A673 (cell line): ENCODE data around the gene CNNM2. TPM values are rescaled to one million over a fixed set of nuclear protein-coding genes. Genes with fewer than 3 reads are reported as not detected.

Experiments
- Bru-seq: library from RNA; stranded (reverse); fragments of 400-500 nt; gene quantifications from one replicate; lab custom pipeline; 2021; lab: Mats Ljungman, UMichigan
- BruChase-seq, 2 experiments: library from RNA; stranded (reverse); fragments of 400-500 nt; gene quantifications; one replicate each; lab custom pipeline; 2021; lab: Mats Ljungman, UMichigan
- BruUV-seq: library from RNA; stranded (reverse); fragments of 400-500 nt; replicated peaks from 2 replicates; lab custom pipeline; 2021; lab: Mats Ljungman, UMichigan
- CTCF ChIA-PET: fragments of 300-600 bp; sonication (Branson Sonifier 250); formaldehyde crosslinking; loops from one replicate; lab custom pipeline; 2022; ENCODE audit warnings: antibody characterized with exemption; lab: Charles Lee
- POLR2A ChIA-PET: fragments of 300-600 bp; sonication (Branson Sonifier 250); formaldehyde crosslinking; loops from one replicate; lab custom pipeline; 2022; ENCODE audit warnings: antibody characterized with exemption; ENCODE audit not compliant: low non-redundant PET; lab: Charles Lee
- DNase-seq: peaks from one replicate; pipeline ENCODE4 v3.0.0-alpha.2; 2015; ENCODE audit warnings: low spot score
- H3K27ac ChIP-seq: fragments of 200-600 bp; sonication (generic); 2 replicates; pipeline ENCODE4 v1.5.1; 2016; ENCODE audit warnings: mixed run types, low read depth, mild to moderate bottlenecking, mixed read lengths, antibody characterized with exemption, low read length; ENCODE audit not compliant: poor library complexity, severe bottlenecking
- H3K27me3 ChIP-seq: fragments of 200-600 bp; sonication (generic); replicated peaks from 2 replicates; pipeline ENCODE4 v1.6.1; 2017; ENCODE audit warnings: mixed run types, low read depth, mild to moderate bottlenecking, mixed read lengths, antibody characterized with exemption, low read length; ENCODE audit not compliant: insufficient read depth, poor library complexity
- H3K36me3 ChIP-seq: fragments of 200-600 bp; sonication (generic); 2 replicates; pipeline ENCODE4 v1.6.1; 2016; ENCODE audit warnings: mixed run types, mild to moderate bottlenecking, mixed read lengths, antibody characterized with exemption, low read length; ENCODE audit not compliant: insufficient read depth, poor library complexity, severe bottlenecking
- H3K4me1 ChIP-seq: fragments of 200-600 bp; sonication (generic); 2 replicates; pipeline ENCODE4 v1.6.1; 2017; ENCODE audit warnings: mixed run types, mild to moderate bottlenecking, mixed read lengths, antibody characterized with exemption, low read length; ENCODE audit not compliant: insufficient read depth, poor library complexity, severe bottlenecking
- H3K4me3 ChIP-seq: fragments of 200-600 bp; sonication (generic); 2 replicates; pipeline ENCODE4 v1.5.1; 2016; ENCODE audit warnings: low read depth, mixed run types, mild to moderate bottlenecking, mixed read lengths, low read length; ENCODE audit not compliant: poor library complexity, severe bottlenecking
- H3K9me3 ChIP-seq: fragments of 200-600 bp; sonication (generic); 2 replicates; pipeline ENCODE4 v1.6.1; 2016; ENCODE audit warnings: mixed run types, low read depth, mild to moderate bottlenecking, mixed read lengths, antibody characterized with exemption, low read length; ENCODE audit not compliant: poor library complexity, severe bottlenecking
- EZH2 ChIP-seq: fragments of 200-600 bp; sonication (generic); IDR thresholded peaks from 2 replicates; pipeline ENCODE4 v1.6.1; 2017; ENCODE audit warnings: borderline replicate concordance, low read depth, mild to moderate bottlenecking, mixed read lengths, antibody characterized with exemption, low read length; ENCODE audit not compliant: poor library complexity, severe bottlenecking
- intact Hi-C: fragments of 100-400 bp; cut with micrococcal nuclease; formaldehyde crosslinking; loops from one replicate; pipeline ENCODE4 v1.10.0; 2022; ENCODE audit not compliant: unreplicated experiment
- long read RNA-seq: library from polyadenylated mRNA; stranded (forward); transcript quantifications from one replicate; pipeline ENCODE4 v2.0.0, GENCODE V29; 2022
- total RNA-seq: library from RNA; stranded (reverse); gene quantifications from 2 replicates; pipeline ENCODE4 v1.2.3, GENCODE V29; 2021
- TF ChIP-seq, protein P1 (sequence below): fragments of 300-800, 200-600 bp; sonication (generic); conservative IDR thresholded peaks from 2 replicates; pipeline ENCODE4 v1.5.1; 2017; ENCODE audit warnings: low read depth, mild to moderate bottlenecking, antibody characterized with exemption, low read length, moderate library complexity, mixed read lengths

CNNM2 gene
- total RNA-seq (4.8 and 5.6 TPM in 2 replicates), Bru-seq, nascent RNA (percentile 49 among the genes with signal in this experiment), BruChase-seq, experiment 1, labeled RNA remaining after a 2-hour chase (percentile 48 among the genes with signal in this experiment), BruChase-seq, experiment 2, labeled RNA remaining after a 6-hour chase (percentile 55 among the genes with signal in this experiment)
- long read RNA-seq, partial matches to known transcripts: 0 of 7 reads
- long read RNA-seq, other reads (novel, unspliced or antisense): 2 of 7 reads

DNA sequence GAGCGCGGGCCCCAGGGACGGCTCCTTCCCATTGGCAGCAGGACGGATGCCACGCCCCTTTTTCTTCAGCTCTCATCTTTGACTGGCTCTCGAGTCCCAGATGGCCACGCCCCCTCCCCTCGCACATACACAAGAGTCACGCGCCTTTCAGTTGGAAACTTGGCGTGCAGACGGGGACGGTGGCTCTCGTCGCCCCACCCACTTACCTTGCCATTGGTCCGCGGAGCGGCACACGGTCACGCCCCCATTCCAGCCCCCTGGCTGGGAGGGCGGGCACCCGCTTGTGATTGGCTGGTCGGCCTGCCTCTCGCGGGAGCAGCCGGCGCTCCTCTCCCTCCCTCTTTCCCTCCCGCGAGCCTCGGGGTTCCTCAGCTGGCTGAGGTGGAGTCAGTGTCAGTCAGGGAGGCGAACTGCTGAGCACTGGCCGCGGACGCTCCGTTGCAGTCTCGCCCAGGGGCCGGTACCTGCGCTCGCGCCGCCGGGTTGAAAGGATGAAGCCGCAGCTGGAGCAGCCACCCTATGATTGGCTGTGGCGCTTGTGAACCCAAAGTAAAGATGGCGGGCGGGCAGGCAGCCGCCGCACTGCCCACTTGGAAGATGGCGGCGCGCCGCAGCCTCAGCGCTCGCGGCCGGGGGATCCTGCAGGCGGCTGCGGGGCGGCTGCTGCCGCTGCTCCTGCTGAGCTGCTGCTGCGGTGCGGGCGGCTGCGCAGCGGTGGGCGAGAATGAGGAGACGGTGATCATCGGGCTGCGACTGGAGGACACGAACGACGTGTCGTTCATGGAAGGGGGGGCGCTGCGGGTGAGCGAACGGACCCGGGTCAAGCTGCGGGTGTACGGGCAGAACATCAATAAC is at the start of gene CNNM2:
TSS of gene CNNM2 (plus strand) at position 333 of the 855 bp plus-strand sequence. CDS start at position 520, 187 bp downstream.
- H3K27me3 ChIP-seq: no peaks in the 10 kb centered on the region
- H3K4me3 ChIP-seq: peak within 1 kb of the TSS; percentile 98
- ChIA-PET CTCF (interaction anchor here (0.6 to 1.5 kb wide), 7 partner anchors 49 to 416 kb away, joined by 3 to 22 read pairs (median 4); partner anchors contain the start of genes AS3MT and INA), POLR2A (no interaction called here)
- BruUV-seq: no TSS peak
- peak; percentile 100 for DNase-seq
- no peaks in the 10 kb centered on the region for H3K9me3 ChIP-seq
- peak within 1 kb of the TSS; percentile 70 for H3K27ac ChIP-seq
- H3K4me1 ChIP-seq: peaks cover 19% of the 10 kb centered on the region
- TF ChIP-seq, protein P1, sequence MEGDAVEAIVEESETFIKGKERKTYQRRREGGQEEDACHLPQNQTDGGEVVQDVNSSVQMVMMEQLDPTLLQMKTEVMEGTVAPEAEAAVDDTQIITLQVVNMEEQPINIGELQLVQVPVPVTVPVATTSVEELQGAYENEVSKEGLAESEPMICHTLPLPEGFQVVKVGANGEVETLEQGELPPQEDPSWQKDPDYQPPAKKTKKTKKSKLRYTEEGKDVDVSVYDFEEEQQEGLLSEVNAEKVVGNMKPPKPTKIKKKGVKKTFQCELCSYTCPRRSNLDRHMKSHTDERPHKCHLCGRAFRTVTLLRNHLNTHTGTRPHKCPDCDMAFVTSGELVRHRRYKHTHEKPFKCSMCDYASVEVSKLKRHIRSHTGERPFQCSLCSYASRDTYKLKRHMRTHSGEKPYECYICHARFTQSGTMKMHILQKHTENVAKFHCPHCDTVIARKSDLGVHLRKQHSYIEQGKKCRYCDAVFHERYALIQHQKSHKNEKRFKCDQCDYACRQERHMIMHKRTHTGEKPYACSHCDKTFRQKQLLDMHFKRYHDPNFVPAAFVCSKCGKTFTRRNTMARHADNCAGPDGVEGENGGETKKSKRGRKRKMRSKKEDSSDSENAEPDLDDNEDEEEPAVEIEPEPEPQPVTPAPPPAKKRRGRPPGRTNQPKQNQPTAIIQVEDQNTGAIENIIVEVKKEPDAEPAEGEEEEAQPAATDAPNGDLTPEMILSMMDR: no peak
- no peak for TF ChIP-seq EZH2
- H3K36me3 ChIP-seq: no peaks in the 10 kb centered on the region
- intact Hi-C loops: loop anchor here (1.0 to 5.0 kb wide), 4 partner anchors 151 to 564 kb away; no protein-coding TSS in a partner anchor

DNA sequence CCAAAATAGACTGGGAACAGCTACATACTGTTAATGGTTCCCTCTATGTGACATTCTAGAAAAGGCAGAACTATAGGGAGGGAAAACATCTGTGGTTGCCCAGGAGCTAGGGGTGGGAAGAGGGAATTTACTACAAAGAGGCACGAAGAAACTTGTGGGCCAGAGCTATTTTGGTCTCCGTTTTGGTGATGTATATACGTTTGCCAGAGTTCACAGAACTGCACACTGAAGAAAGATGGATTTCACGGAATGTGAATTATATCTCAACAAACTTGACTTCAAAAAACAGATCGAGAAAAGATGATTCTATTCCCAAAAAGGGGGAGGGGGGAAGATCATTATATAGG is 49.2 kb upstream of the CNNM2 start:
- no peaks in the 10 kb centered on the region for H3K27me3 ChIP-seq
- CTCF ChIA-PET: no interaction called here
- H3K36me3 ChIP-seq: no peaks in the 10 kb centered on the region
- intact Hi-C loops: no loop called here
- H3K4me3 ChIP-seq: peak overlapping the region; percentile 52
- peak overlapping the region; percentile 65 for H3K27ac ChIP-seq
- TF ChIP-seq EZH2: no peak
- TF ChIP-seq, protein P1: no peak
- no TSS peak for BruUV-seq
- POLR2A ChIA-PET: no interaction called here
- H3K4me1 ChIP-seq: no peaks in the 10 kb centered on the region
- no peaks in the 10 kb centered on the region for H3K9me3 ChIP-seq
- no peak for DNase-seq

DNA sequence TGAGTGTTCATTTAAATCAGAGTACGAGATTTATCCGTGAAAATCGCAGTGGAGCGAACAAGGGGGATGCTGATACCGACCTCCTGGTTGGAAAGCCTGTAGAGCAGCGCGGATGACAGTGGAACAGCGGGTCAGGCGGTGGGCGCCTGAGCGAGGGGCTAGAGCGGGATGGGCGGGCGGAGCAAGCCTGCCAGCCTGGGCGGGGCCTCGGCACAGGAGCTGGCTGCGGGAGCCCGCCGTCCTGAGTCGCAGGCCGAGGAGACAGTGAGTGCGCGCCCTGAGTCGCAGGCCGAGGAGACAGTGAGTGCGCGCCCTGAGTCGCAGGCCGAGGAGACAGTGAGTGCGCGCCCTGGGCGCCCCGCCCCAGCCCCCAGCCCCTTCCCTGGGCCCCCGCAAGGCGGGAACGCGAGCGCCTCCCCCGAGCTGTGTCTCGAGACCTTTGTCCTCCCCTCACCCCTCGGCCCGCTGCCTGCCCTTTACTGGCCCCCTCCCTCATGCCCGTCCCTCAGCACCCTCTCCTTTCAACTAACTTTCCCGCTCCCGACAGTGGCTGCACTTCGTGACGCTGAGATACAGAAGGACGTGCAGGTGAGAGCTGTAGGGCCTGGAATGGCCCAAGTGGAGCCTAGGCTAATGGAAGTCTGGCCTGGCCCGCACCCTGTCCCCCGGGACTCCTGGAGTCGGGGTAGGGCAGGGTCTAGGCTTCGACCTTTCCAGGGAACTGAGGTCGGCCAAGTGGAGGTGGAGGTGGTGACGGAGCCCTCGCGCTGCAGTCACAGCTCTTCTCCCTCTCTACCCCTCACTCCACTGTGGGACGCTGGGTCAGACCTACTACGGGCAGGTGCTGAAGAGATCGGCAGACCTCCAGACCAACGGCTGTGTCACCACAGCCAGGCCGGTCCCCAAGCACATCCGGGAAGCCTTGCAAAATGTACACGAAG is 48.6 kb upstream of the CNNM2 start, which contains the start of gene AS3MT:
TSS of gene AS3MT (plus strand) at position 213 of the 941 bp plus-strand sequence. CDS start at position 336, 123 bp downstream.
- peak; percentile 66 for DNase-seq
- Histone ChIP-seq H3K27me3 (no peaks in the 10 kb centered on the region), H3K27ac (peak within 1 kb of the TSS; percentile 65), H3K36me3 (no peaks in the 10 kb centered on the region), H3K4me1 (no peaks in the 10 kb centered on the region), H3K9me3 (no peaks in the 10 kb centered on the region), H3K4me3 (peak within 1 kb of the TSS; percentile 52)
- CTCF ChIA-PET: interaction anchor here (1.0 kb wide), 1 partner anchor 48 kb away, joined by 3 read pairs; the partner anchor contains the start of gene CNNM2
- POLR2A ChIA-PET: interaction anchor here (0.5 to 0.6 kb wide), 2 partner anchors 34 to 683 kb away, joined by 3 to 4 read pairs; no protein-coding TSS in a partner anchor
- TF ChIP-seq EZH2: no peak
- TF ChIP-seq, protein P1: no peak
- intact Hi-C loops: no loop called here
- no TSS peak for BruUV-seq
